HG03439 (cell line): Measurements from ENCODE around the gene PPT1.
"Not testable (repeated sequence)": the region's sequence is repeated elsewhere in the genome, so short reads cannot be mapped to it uniquely, and the experiment has no call there.

Experiments
- ATAC-seq: cut with Tn5 transposase; IDR thresholded peaks from one replicate; pipeline ENCODE4 v1.9.1; 2021; ENCODE audit warnings: mild to moderate bottlenecking, moderate library complexity; ENCODE audit not compliant: unreplicated experiment

The PPT1 gene

GRCh38 chr1:40092706-40093639 lies 4.1 kb downstream of the PPT1 start:
- no peak for ATAC-seq

GRCh38 chr1:40092241-40092640 lies 4.8 kb downstream of the PPT1 start:
- no peak for ATAC-seq

- no peak for ATAC-seq
Observed at GRCh38 chr1:40090652-40091355, 6.2 kb downstream of the PPT1 start.

- not testable (repeated sequence) for ATAC-seq
Observed at GRCh38 chr1:40084750-40085149, 12.3 kb downstream of the PPT1 start.

- ATAC-seq = no peak
Observed at GRCh38 chr1:40081871-40082270, 15.2 kb downstream of the PPT1 start.

DNA sequence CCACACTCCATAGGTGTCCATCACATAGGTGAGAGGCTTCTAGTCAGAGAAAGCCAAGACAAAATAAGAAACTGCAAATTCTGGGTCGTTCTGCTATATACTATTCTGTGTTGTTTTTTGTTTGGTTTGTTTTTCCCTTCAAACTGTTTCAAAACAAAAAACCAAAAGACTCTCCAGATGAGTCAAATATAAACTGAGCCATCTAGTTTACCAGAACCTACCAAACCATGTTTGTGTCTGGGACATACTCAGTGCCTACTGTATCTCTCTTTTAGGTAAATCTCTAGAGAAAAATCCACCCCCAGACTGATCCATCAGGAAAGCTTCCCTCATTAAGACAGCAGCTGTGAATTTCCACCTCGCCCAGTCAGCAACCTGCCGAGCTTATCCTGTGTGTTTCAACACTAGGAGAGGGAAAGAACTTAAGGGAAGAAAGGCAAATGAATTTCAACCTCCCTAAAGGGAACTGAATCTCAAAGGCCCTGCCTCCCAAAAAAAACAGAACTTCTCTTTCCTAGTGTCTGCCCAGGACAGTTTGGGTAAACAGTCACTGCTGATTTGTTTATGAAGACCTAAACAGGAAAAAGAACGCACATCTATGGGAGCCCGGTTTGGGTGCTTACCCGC lies 17.2 kb downstream of the PPT1 start:
- no peak for ATAC-seq

- ATAC-seq = no peak
Observed at GRCh38 chr1:40078512-40079333, 18.3 kb downstream of the PPT1 start.

DNA sequence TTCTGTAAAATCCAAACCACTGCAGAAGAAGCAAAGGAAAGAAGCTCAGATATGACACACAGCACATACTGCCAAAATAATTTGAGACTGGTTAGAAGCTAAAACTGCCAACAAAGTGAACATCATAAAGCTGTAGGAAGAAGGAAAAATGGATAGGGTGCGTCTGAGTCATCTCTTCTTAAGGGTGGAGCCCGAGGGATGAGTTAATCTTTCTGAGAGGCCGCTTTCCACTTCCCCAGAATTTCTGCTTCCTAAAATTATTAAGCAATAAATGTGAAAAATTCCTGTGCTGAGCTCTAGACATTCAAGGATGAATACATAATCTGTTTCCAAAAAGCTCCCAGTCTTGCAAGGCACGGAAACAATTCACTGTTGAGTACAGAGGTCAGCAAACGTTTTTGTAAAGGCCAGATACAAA lies 20.1 kb downstream of the PPT1 start:
- no peak for ATAC-seq

- no peak for ATAC-seq
Observed at GRCh38 chr1:40075266-40075665, 21.8 kb downstream of the PPT1 start.

DNA sequence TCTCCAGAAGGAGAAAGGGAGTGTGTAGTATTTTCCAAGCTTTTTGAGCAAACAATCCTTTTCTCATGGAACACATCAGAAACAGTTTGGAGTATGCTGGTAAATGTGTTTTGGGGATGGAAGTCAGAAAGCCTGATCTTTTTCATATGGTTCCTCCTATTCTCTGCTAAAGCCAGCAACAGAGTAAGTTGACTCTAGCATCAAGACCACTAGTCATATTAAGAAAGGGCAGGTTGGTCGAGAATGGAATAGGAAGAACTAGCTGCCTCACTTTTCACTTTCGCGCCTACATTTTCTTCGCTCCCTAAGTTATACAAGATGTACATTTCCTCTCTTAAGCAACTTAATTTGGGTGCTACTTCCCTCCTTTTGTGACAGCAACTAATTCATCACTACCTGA lies 24.0 kb downstream of the PPT1 start:
- ATAC-seq = no peak

DNA sequence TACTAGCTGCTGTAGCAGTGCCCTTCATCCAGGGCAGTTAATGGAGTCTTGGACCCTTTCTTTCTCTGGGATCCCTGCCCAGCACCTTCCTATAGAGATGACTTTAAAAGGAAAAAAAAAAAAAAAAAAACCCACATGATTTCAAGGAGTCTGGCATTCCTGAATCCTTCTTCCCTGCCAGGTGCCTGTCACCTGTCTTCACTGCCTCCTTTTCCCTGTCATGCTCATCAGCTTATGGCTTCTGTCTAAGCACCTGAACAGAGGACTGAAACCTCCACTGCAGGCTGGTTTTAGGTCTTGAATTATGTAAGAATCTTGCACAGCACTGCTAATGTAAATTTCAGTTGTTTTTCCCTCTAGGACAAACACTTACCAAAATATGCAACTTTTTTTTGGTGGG lies 24.9 kb downstream of the PPT1 start:
- no peak for ATAC-seq

- no peak for ATAC-seq
Observed at GRCh38 chr1:40067851-40068250, 29.2 kb downstream of the PPT1 start.

DNA sequence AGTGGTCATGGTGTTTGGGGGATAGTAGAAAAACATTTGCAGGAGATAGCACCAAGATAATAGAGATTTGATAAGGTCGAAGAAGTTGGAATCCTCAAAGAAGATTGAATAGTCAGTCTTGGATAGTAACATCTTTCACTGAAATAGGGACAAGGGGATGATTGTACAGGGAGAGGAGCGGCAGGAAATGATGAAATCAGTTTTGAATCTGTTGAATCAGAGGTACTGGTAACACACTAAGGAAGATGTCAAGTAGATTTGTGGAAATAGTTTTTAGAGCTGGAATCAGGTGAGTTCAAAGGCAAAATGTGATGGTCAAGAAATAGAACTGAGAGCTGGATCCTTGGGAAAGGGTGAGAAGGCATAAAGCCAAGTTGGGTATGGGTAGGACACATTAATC lies 30.0 kb downstream of the PPT1 start:
- no peak for ATAC-seq

GRCh38 chr1:40064797-40065499 lies 32.1 kb downstream of the PPT1 start:
- ATAC-seq = peak; percentile 69

- no peak for ATAC-seq
Observed at GRCh38 chr1:40059960-40060750, 36.9 kb downstream of the PPT1 start.

- ATAC-seq = no peak
Observed at GRCh38 chr1:40059338-40059959, 37.6 kb downstream of the PPT1 start.

GRCh38 chr1:40058453-40059337 lies 38.4 kb downstream of the PPT1 start:
- ATAC-seq = no peak

DNA sequence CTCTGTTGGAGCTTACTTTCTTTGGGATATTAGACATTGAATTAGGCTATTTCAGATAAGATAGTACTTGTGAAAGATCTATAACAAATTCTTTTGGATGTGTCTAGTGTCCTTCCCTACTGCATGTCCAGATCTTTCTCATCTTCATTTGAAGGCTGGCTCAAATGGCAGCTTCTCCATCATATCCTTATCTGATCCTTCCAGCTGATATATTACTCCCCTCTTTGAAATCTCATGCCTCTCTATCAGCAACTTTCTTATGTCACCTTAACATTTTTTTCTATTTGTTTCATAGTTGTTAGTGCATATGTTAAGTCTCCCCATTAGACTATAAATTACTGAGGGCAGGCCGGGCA lies 39.0 kb downstream of the PPT1 start:
- no peak for ATAC-seq
